Choroid plexus epithelial cell (primary cell): Measurements from ENCODE around the gene PRTFDC1.

ENCODE experiments used
- DNase-seq: peaks from one replicate; pipeline ENCODE4 v3.0.0-alpha.2; 2010; ENCODE audit warnings: low read depth
- H3K4me3 ChIP-seq: 2 replicates; pipeline ENCODE4 v1.5.1; 2011; ENCODE audit warnings: low read depth, mild to moderate bottlenecking, control low read depth, low read length, moderate library complexity
- TF ChIP-seq, protein P1 (sequence below): conservative IDR thresholded peaks from 2 replicates; pipeline ENCODE4 v1.5.1; 2011; ENCODE audit warnings: low read depth, mild to moderate bottlenecking, control low read depth, inconsistent platforms, low read length, moderate library complexity

The PRTFDC1 gene

DNA sequence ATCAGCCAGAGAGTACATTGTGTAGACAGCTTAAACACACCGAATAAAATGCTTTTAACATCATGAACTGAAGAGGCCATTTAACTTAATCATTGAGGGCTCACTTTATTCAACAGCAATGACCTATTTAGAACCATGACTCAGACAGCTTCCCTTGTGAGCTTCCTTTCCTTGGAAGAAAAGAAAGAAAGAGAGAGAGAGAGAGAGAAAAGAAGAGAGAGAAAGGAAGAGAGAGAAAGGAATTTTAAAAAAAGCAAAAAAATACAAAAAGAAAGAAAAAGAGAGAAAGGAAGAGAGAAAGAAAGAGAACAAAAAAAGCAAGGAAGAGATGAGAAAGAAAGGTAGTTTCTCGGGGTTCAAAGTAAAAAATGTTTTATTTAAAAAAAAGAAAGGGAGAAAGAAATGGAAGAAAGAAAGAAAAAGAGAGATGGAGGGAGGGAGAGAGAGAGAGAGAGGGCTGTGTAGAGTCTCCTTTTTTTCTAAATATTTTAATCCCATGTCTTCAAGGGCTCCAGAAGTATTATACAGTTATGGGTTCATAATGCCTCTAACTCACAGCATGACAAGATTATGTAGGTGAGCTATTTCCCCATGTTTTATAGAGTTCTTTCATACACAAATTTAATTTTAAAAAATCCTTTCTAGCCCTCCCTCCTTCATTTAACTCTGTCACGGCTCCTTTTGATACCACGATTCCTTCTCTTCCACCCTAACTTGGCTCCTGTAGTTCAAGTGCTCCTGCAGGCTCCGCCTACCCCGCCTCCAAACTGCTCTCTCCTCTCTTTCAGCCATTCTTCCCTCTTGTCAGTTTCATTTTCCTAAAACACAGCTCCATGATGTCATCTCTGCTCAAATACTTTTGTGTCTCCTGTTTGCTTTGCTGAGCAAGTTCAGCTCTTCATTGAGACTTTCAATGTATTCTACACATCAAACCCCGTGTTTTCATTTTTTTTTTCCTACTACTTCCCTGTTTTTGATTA, 85.5 kb downstream of the PRTFDC1 start:
- TF ChIP-seq, protein P1, sequence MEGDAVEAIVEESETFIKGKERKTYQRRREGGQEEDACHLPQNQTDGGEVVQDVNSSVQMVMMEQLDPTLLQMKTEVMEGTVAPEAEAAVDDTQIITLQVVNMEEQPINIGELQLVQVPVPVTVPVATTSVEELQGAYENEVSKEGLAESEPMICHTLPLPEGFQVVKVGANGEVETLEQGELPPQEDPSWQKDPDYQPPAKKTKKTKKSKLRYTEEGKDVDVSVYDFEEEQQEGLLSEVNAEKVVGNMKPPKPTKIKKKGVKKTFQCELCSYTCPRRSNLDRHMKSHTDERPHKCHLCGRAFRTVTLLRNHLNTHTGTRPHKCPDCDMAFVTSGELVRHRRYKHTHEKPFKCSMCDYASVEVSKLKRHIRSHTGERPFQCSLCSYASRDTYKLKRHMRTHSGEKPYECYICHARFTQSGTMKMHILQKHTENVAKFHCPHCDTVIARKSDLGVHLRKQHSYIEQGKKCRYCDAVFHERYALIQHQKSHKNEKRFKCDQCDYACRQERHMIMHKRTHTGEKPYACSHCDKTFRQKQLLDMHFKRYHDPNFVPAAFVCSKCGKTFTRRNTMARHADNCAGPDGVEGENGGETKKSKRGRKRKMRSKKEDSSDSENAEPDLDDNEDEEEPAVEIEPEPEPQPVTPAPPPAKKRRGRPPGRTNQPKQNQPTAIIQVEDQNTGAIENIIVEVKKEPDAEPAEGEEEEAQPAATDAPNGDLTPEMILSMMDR = no peak
- no peak overlapping the region for H3K4me3 ChIP-seq
- peak; percentile 70 for DNase-seq

DNA sequence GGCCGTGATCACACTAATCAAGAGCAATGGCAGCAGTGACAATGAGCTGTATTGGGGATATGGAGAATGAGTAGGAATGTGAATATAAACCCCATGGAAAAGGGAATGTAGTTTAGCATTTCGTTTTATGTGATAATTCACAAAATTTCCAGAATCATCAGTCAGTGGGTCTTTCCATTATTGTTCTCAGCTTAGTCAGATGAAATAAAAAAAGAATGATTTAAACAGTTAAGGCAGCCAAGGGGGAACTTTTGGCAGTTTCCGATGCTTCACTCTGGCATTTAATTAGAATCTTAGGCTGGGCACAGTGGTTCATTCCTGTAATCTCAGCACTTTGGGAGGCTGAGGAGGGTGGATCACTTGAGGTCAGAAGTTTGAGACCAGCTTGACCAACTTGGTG, 86.6 kb downstream of the PRTFDC1 start:
- no peak for DNase-seq
- TF ChIP-seq, protein P1 = no peak
- H3K4me3 ChIP-seq = no peak overlapping the region

GRCh38 chr10:24862589-24862988, 89.8 kb downstream of the PRTFDC1 start:
- DNase-seq = no peak
- TF ChIP-seq, protein P1 = no peak

GRCh38 chr10:24858288-24859270, 93.8 kb downstream of the PRTFDC1 start:
- H3K4me3 ChIP-seq = no peak overlapping the region
- TF ChIP-seq, protein P1 = no peak
- DNase-seq = peak; percentile 51

More at GRCh38 chr10:24862589-24862988, 89.8 kb downstream of the PRTFDC1 start:
- no peak overlapping the region for H3K4me3 ChIP-seq

DNA sequence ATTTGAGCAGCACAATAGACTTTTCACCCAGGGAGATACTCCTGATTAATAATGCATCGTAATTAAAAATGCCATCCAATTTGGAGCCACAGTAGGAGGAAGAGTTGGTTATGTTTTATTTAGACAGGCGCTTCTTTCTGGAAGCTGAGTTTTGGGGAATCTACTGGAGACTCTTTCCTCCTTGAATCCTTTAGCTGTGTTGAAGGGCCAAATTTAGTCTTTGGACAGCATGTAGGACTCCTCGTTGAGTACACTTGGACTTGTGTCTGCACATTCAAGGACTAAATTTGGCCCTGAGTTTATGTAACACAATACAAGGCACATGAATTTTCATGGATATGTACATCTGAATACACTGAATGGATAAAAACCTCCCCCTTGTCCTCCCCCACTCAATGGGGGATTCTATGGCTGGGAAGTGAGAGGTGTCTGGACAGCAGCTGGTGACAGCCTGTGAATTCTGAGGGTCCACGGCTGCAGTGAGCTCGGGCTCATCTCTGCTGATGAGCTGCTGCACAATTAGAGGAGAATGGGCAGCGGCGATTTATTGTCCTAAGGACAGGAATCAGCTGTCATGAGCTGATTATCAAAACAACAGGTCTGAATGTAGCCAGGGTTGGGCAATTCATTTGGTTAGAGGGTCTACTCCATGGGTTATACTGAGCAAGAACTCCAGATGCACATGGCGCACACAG, 95.2 kb downstream of the PRTFDC1 start:
- no peak for DNase-seq
- no peak overlapping the region for H3K4me3 ChIP-seq
- TF ChIP-seq, protein P1 = no peak

DNA sequence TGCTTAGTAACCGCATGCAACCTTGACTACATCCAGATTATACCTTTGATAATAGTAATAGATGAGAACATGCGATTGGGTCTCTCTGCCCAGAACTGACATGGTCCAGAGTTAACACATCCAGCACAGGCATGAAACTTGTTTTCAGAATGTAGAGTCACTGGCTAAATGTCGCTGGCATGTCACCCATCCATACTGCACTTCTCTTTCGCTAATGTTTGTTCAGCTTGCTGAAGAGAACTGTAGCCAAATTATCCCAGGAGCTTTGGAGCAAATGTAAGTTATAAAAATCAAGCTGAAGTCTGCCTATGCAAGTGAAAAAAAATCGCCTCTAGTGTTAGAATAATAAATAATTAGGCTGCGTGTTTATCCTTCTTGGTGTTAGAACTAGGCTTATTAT, 98.2 kb downstream of the PRTFDC1 start:
- TF ChIP-seq, protein P1 = no peak
- no peak overlapping the region for H3K4me3 ChIP-seq
- DNase-seq = no peak
